ENCODE results near the gene HMBS.

- TF ChIP-seq CTCF (IDR thresholded peaks at IDR 0.05; ENCODE audit: low read depth, low read length, missing input control) (no peak), RXRA (IDR thresholded peaks at IDR 0.05) (no peak), TAF1 (conservative IDR thresholded peaks at IDR 0.05) (no peak), SP1 (IDR thresholded peaks at IDR 0.05) (no peak)
Measured at GRCh38 chr11:119116601-119117000, 31.9 kb downstream of the HMBS start.

Measured in liver (tissue), 3 donors.